OCI-LY3 (cell line): ENCODE data around the gene GRID1.

ENCODE experiments used
- EZH2phosphoT487 ChIP-seq: fragments of 200-600 bp; shearing (Covaris generic); IDR thresholded peaks from 2 replicates; pipeline ENCODE4 v1.6.1; 2018; ENCODE audit warnings: antibody characterized with exemption, mixed run types, low read depth
- TF ChIP-seq, protein P1 (sequence below): fragments of 200-600, 300-600 bp; sonication (generic); IDR thresholded peaks from 2 replicates; pipeline ENCODE4 v1.5.1; 2014; ENCODE audit warnings: antibody characterized with exemption, low read length, low read depth

DNA sequence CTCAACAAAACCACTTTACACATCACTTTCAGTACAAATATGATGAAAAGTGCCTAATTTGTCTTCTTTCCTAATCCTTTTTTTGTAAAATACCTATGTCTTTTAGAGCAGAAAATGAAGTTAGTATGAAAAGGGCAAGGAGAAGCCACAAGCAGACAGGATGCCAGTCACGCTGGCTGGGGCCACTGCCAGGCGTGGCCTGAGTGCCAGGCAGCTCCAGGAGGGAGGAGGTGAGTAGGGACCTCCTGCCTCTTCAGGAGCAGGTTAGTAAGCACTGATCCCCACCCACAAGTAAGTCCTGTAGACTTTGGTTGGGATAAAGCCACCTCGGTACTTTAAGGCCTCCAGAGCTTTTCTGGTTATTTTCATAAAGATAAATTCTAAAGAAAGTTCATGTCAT is 432.0 kb downstream of the GRID1 start:
- TF ChIP-seq, protein P1, sequence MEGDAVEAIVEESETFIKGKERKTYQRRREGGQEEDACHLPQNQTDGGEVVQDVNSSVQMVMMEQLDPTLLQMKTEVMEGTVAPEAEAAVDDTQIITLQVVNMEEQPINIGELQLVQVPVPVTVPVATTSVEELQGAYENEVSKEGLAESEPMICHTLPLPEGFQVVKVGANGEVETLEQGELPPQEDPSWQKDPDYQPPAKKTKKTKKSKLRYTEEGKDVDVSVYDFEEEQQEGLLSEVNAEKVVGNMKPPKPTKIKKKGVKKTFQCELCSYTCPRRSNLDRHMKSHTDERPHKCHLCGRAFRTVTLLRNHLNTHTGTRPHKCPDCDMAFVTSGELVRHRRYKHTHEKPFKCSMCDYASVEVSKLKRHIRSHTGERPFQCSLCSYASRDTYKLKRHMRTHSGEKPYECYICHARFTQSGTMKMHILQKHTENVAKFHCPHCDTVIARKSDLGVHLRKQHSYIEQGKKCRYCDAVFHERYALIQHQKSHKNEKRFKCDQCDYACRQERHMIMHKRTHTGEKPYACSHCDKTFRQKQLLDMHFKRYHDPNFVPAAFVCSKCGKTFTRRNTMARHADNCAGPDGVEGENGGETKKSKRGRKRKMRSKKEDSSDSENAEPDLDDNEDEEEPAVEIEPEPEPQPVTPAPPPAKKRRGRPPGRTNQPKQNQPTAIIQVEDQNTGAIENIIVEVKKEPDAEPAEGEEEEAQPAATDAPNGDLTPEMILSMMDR, result no peak
- no peak for TF ChIP-seq EZH2phosphoT487
